Measurements from ENCODE around the gene SNX2.
A peak's percentile ranks its signal among the peaks of the same experiment; 100 is the strongest.
"Not testable (repeated sequence)": the region's sequence is repeated elsewhere in the genome, so short reads cannot be mapped to it uniquely, and the experiment has no call there.

Gene SNX2, protein sequence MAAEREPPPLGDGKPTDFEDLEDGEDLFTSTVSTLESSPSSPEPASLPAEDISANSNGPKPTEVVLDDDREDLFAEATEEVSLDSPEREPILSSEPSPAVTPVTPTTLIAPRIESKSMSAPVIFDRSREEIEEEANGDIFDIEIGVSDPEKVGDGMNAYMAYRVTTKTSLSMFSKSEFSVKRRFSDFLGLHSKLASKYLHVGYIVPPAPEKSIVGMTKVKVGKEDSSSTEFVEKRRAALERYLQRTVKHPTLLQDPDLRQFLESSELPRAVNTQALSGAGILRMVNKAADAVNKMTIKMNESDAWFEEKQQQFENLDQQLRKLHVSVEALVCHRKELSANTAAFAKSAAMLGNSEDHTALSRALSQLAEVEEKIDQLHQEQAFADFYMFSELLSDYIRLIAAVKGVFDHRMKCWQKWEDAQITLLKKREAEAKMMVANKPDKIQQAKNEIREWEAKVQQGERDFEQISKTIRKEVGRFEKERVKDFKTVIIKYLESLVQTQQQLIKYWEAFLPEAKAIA

GRCh38 chr5:122774861-122775549 lies at the start of gene SNX2:
TSS of gene SNX2 (plus strand) at chr5:122775080. CDS start at chr5:122775104, 24 bp downstream.
- DNase-seq (ENCODE audit: low read depth), result peak; percentile 69

GRCh38 chr5:122727112-122727541 lies 47.8 kb upstream of the SNX2 start:
- peak; percentile 70 for DNase-seq (ENCODE audit: low read depth)

DNA sequence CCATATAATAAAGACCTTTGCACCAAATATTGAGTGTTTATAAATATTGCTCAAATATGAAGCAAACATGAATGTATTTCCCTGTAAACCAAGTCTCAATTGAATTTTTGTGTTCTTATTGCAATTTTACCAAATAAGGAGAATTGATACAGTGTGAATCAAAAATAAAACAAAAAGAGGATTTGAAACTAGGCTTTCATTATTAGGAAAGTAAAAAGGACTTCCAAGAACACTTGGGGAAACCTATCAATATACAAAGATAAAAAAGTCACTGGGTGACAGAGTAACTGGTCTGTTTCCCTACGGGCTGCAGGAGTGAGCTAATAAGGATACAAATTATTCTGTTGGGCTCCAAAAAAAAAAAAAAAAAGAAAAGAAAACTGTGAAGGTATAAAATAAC lies 44.8 kb upstream of the SNX2 start:
- DNase-seq (ENCODE audit: low read depth), result no peak

DNA sequence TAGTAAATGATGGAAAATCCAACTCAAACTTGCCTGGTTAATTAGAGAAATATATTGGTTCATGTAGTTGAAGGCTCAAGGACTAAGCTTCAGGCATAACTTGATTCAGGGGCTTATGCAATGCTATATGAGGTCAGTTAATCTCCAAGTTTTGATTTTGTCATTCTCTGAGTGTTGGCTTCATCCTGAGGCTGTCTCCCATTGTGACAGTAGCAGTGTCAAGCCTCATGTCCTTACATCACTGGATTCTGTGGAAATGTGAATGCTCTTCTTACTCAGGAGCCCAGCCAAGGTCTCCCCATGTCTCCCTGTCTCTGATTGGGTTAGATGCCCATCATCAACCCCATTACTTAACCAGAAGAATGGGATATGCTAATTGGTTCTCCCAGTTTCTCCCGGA lies 44.4 kb upstream of the SNX2 start:
- DNase-seq (ENCODE audit: low read depth), result no peak

DNA sequence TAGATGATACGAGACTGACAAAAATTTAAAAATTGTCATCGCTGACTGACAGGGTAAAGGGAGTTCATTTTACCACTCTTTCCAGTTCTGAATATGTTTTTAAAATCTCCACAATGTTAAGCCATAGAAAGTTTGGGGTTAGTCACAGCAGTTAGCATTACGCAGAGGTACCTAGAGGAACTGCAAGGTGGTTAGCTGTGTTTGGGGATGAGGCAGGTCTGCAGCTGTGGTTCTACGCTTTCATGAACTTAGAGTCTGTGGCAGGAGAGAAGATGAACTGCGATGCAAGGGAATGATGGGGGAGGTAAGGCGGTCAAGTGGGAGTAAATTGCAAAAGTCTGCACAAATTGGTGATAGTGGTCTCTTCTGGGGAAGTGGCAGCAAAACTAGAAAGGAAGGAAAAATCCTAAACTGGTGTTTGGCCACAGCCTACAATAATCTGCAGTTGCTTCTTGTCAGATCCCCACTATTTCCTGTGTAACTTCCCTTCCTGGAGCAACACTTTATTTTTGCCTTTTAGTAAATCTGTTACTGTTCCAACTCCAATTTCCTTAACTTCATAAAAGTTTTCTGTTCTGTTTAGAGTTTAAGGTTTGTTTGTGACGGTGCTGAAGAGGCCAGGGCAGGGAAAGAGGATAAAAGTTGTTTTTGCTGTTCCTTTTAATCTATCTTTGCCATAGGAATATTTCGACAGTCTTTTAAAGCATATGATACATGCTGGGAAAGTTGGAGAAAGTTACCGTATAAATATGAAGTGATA lies 38.6 kb upstream of the SNX2 start:
- DNase-seq (ENCODE audit: low read depth), result no peak

GRCh38 chr5:122738088-122738487 lies 36.8 kb upstream of the SNX2 start:
- no peak for DNase-seq (ENCODE audit: low read depth)

GRCh38 chr5:122741681-122742080 lies 33.2 kb upstream of the SNX2 start:
- DNase-seq (ENCODE audit: low read depth), result no peak

GRCh38 chr5:122743261-122743660 lies 31.6 kb upstream of the SNX2 start:
- DNase-seq (ENCODE audit: low read depth), result no peak

DNA sequence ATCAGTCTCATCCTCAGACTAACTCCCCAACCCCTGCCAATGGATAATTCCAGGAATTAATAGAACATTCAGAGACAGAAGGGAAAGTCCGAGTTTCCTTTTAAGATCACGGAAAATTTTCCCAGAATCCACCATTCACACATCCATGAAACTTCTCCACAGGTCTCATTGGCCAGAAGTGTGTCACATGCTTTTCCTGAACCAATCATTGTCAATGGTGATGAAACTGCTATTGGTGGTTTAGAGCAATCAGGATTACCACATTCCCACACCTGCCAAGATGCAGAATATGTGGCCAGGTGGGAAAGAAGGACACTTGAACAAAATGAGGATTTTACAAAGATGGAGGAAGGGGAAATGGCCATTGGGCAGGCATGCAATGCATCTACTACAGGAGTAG lies 29.3 kb upstream of the SNX2 start:
- DNase-seq (ENCODE audit: low read depth), result no peak

DNA sequence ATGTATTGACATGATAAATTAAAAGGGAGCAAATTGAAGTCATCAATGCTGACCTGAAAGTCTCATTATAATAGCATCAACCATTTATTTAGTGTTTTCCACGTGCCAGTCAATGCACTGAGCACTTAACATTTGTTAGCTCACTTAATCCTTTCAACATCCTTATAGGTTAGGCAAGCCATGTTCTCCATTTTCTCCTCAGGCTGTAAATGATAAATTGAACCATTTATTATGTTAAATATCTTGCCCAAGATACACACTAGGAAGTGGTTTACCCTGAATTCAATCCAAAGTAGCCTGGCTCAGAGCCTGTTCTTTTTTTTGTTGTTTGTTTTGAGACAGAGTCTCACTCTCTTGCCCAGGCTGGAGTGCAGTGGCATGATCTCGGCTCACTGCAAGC lies 25.0 kb upstream of the SNX2 start:
- DNase-seq (ENCODE audit: low read depth), result no peak

GRCh38 chr5:122751293-122751782 lies 23.5 kb upstream of the SNX2 start:
- DNase-seq (ENCODE audit: low read depth), result peak; percentile 59

- DNase-seq (ENCODE audit: low read depth), result no peak
Measured at GRCh38 chr5:122753500-122753899, 21.4 kb upstream of the SNX2 start.

DNA sequence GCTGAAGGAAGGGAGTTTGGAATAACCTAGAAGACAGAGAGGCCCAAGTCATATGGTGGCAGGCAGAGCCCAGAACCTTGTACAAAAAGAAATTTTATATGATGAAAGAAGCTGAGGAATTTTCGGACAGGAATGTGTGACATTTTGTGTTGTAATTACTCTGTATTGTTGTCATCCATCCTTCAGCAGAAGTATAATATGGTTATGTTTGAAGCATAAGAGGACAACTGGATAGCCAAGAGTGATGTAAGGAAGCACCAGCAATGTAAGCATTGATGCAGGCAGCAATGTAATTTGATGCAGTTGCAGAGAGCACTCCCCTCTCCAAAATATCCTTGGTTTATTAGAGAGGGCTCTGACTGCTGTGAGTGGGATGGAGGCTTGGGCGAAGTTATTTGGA lies 19.1 kb upstream of the SNX2 start:
- no peak for DNase-seq (ENCODE audit: low read depth)

DNA sequence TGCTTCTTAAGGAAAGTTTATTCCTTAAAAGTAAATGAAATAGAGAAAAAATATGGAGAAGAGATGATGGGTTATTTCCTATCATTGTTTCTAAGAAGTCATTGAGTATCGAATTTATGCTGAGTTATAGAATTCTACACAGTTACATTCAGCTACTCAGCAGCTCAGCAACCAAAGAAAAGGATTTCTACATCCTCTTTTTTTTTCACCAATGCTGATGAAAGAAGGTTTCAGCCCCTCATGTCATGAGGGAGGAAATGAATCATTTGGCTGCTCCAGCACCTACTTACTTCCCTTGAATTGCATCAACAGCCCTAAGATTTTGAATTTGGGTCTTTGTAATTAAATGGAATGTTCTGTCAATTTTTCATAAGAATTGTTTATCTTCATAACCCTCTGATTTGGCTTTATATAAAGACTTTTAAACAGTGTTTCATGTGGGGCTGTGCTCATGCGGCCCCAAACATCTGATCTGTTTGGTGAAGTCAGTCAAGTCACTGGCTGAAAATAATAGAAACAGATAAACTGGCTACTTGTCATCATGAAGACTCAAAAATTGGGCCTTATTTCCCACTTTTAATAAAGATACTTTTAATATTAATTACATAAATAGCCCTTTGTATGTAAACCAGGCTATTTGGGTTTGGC lies 18.5 kb upstream of the SNX2 start:
- peak; percentile 69 for DNase-seq (ENCODE audit: low read depth)

GRCh38 chr5:122757285-122757684 lies 17.6 kb upstream of the SNX2 start:
- DNase-seq (ENCODE audit: low read depth), result no peak

DNA sequence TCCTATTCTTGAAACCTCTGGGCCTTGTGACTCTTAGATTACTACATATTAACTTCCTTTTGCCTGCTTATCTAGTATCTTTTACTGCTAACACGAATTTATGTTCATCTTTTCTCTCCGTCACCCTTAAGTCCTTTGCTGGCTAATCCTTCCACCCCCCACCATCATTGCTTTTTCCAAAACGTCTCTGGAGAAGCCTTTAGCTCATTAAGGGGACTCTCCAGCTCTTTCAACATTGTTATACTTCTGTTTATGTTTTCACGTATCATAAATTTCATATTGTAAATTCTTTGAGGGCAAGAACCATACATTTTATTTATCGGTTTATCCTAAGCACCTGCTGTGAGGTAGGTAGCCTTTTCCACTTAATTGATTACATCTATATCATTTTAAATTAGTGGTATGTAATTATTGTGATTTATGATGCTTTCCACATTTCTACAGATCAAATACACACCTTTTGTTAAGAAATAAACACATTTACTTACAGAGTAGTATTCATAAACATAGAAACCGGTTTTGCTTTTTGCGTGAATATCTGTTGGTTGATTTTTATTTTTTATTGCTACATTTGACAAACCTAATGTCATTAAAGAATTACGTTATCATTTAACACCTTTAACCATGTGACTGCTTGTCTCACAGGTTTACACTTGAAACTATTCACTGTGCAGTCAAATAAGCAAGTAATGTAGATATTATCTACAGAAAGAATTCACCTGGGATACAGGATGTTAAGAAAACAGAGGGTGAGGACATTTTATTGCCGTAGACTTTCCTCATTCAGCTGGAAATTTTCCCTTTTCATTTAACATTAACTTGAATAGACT lies 15.4 kb upstream of the SNX2 start:
- DNase-seq (ENCODE audit: low read depth), result no peak

DNA sequence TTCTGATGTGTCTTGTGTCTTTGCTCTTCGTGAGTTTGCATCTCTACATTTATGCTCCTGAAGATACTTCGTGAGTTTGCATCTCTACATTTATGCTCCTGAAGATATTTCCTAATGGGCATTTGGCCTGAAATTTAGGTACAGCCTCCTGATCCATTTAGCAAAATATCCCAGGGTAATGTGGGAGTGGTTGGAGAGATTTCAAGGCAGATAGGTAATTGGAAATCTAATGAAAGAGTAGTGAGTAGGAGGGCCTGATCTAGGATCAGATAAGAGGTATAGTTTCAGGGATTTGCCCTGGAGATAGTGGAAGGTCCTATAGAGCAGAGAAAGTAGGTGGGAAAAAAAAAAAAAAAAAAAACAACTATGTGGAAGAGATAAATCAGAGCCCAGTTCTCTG lies 14.6 kb upstream of the SNX2 start:
- DNase-seq (ENCODE audit: low read depth), result no peak

- no peak for DNase-seq (ENCODE audit: low read depth)
Measured at GRCh38 chr5:122761115-122761514, 13.8 kb upstream of the SNX2 start.

GRCh38 chr5:122761896-122762295 lies 13.0 kb upstream of the SNX2 start:
- not testable (repeated sequence) for DNase-seq (ENCODE audit: low read depth)

GRCh38 chr5:122766130-122766529 lies 8.8 kb upstream of the SNX2 start:
- no peak for DNase-seq (ENCODE audit: low read depth)

- DNase-seq (ENCODE audit: low read depth), result peak; percentile 83
Measured at GRCh38 chr5:122770477-122770876, 4.4 kb upstream of the SNX2 start.

Data from amniotic epithelial cell (primary cell).